Measurements from ENCODE around the gene CCDC30.
"Not testable (repeated sequence)": the region's sequence is repeated elsewhere in the genome, so short reads cannot be mapped to it uniquely, and the experiment has no call there.

CCDC30 gene

GRCh38 chr1:42587753-42588152, 124.7 kb downstream of the CCDC30 start:
- no peak for DNase-seq (ENCODE audit: low read depth)
- TF ChIP-seq, protein P1, sequence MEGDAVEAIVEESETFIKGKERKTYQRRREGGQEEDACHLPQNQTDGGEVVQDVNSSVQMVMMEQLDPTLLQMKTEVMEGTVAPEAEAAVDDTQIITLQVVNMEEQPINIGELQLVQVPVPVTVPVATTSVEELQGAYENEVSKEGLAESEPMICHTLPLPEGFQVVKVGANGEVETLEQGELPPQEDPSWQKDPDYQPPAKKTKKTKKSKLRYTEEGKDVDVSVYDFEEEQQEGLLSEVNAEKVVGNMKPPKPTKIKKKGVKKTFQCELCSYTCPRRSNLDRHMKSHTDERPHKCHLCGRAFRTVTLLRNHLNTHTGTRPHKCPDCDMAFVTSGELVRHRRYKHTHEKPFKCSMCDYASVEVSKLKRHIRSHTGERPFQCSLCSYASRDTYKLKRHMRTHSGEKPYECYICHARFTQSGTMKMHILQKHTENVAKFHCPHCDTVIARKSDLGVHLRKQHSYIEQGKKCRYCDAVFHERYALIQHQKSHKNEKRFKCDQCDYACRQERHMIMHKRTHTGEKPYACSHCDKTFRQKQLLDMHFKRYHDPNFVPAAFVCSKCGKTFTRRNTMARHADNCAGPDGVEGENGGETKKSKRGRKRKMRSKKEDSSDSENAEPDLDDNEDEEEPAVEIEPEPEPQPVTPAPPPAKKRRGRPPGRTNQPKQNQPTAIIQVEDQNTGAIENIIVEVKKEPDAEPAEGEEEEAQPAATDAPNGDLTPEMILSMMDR (conservative IDR thresholded peaks at IDR 0.05; ENCODE audit: low read length), result no peak
- H3K4me3 ChIP-seq (ENCODE audit: low read length), result no peak overlapping the region

DNA sequence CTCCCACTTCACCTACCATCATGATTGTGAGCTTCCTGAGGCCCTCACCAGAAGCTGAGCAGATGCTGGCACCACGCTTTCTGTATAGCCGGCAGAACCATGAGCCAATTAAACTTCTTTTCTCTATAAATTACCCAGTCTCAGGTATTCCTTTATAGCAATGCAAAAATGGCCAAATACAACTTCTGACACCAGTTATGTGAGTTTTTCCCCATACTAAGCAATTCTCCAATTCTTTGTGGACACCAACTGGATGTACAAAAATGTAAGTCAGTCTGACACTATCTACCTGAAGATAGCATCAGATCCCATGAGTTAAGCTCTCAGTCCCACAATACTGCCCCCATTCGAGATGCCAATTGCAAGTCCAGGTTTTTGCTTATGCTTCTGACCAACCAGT, 129.7 kb downstream of the CCDC30 start:
- TF ChIP-seq, protein P1 (conservative IDR thresholded peaks at IDR 0.05; ENCODE audit: low read length), result no peak
- no peak for DNase-seq (ENCODE audit: low read depth)
- no peak overlapping the region for H3K4me3 ChIP-seq (ENCODE audit: low read length)

DNA sequence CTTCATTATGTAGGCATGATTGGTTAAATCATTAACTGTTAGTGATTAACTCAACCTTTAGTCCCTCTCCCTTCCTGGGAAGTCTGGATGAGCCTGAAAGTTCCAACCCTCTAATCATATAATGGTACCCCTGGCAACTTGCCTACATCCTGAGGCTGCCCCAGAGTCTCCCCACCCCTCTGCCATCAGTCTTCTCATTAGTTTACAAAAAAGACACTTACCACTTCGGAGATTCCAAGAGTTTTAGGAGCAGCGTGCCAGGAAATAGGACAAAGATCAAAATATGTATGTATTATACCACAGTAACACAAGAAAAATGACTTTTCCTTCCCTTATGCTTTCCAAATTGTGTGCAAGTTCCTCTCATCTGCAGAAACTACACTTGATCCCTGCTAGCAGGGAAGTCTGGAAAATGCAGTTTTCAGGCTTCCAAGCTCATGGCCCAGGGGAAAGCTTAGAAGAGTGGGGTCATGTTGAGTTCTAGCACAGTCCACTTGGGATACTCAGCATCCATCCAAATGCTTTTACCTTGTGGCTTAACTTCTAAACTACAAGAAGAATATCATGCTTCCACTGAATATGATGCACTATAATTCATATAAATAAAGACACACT, 130.5 kb downstream of the CCDC30 start:
- H3K4me3 ChIP-seq (ENCODE audit: low read length), result no peak overlapping the region
- TF ChIP-seq, protein P1 (conservative IDR thresholded peaks at IDR 0.05; ENCODE audit: low read length), result no peak
- no peak for DNase-seq (ENCODE audit: low read depth)

GRCh38 chr1:42601472-42601871, 138.4 kb downstream of the CCDC30 start:
- TF ChIP-seq, protein P1 (conservative IDR thresholded peaks at IDR 0.05; ENCODE audit: low read length), result no peak
- DNase-seq (ENCODE audit: low read depth), result no peak
- H3K4me3 ChIP-seq (ENCODE audit: low read length), result no peak overlapping the region

- TF ChIP-seq, protein P1 (conservative IDR thresholded peaks at IDR 0.05; ENCODE audit: low read length), result no peak
- no peak overlapping the region for H3K4me3 ChIP-seq (ENCODE audit: low read length)
- no peak for DNase-seq (ENCODE audit: low read depth)
Observed at GRCh38 chr1:42613803-42614131, 150.7 kb downstream of the CCDC30 start.

GRCh38 chr1:42618866-42619265, 155.8 kb downstream of the CCDC30 start:
- DNase-seq (ENCODE audit: low read depth), result no peak
- TF ChIP-seq, protein P1 (conservative IDR thresholded peaks at IDR 0.05; ENCODE audit: low read length), result no peak

DNA sequence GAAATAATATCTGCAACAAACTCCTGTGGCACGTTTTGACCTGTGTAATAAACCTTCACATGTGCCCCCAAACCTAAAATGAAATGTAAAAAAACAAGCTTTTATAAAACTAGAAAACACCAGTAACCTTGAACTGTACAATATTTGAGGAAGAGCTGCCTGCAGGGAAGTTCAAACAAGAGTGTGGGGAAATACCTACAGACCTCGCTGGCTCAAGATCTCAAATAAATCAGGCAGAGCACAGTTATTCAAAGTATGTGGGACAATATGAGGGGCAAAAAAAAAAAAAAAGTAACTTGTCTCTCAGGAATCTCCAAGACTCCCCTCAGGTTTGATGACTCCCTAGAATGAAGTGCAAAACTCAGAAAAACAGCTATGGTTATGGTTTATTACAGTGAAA, 157.2 kb downstream of the CCDC30 start:
- TF ChIP-seq, protein P1 (conservative IDR thresholded peaks at IDR 0.05; ENCODE audit: low read length), result no peak
- no peak for DNase-seq (ENCODE audit: low read depth)
- no peak overlapping the region for H3K4me3 ChIP-seq (ENCODE audit: low read length)

More at GRCh38 chr1:42618866-42619265, 155.8 kb downstream of the CCDC30 start:
- no peak overlapping the region for H3K4me3 ChIP-seq (ENCODE audit: low read length)

- DNase-seq (ENCODE audit: low read depth); H3K4me3 ChIP-seq (ENCODE audit: low read length): not testable (repeated sequence)
Observed at GRCh38 chr1:42621180-42621579, 158.1 kb downstream of the CCDC30 start.

- DNase-seq (ENCODE audit: low read depth); H3K4me3 ChIP-seq (ENCODE audit: low read length): not testable (repeated sequence)
Observed at GRCh38 chr1:42627205-42627604, 164.1 kb downstream of the CCDC30 start.

All from AG10803 (cell line).